DND-41 (cell line): Measurements from ENCODE around the gene KLK2.

ENCODE experiments used
- ATAC-seq: fragments of 200-7000 bp; cut with Tn5 transposase; 3 replicates; pipeline ENCODE4 v1.9.1; 2021; ENCODE audit warnings: low read depth; ENCODE audit not compliant: insufficient read depth
- DNase-seq: peaks from one replicate; pipeline ENCODE4 v3.0.0-alpha.2; 2020
- H2AFZ ChIP-seq: 2 replicates; pipeline ENCODE4 v1.6.0; 2012; ENCODE audit warnings: low read depth, low read length
- H3K27ac ChIP-seq: 2 replicates; pipeline ENCODE4 v1.5.1; 2012; ENCODE audit warnings: low read length, inconsistent platforms
- H3K27me3 ChIP-seq: fragments of 200-600 bp; sonication (generic); 2 replicates; pipeline ENCODE4 v1.6.0; 2012; ENCODE audit warnings: low read length, mild to moderate bottlenecking, inconsistent platforms; ENCODE audit not compliant: insufficient read depth, poor library complexity
- H3K36me3 ChIP-seq: 2 replicates; pipeline ENCODE4 v1.5.1; 2012; ENCODE audit warnings: low read length, inconsistent platforms; ENCODE audit not compliant: insufficient read depth
- H3K4me1 ChIP-seq: 2 replicates; pipeline ENCODE4 v1.5.1; 2012; ENCODE audit warnings: mild to moderate bottlenecking, low read length; ENCODE audit not compliant: insufficient read depth
- H3K4me2 ChIP-seq: 2 replicates; pipeline ENCODE4 v1.6.0; 2012; ENCODE audit warnings: mild to moderate bottlenecking, moderate library complexity, low read length, inconsistent platforms; ENCODE audit not compliant: insufficient read depth
- H3K4me3 ChIP-seq, 2 experiments: fragments of 200-600 bp in 1 of 2; shearing (Covaris generic) in 1 of 2; 2 replicates each; pipeline ENCODE4 v1.5.1; 2012 to 2016; ENCODE audit warnings: inconsistent platforms in 2 of 2, low read length in 2 of 2, mild to moderate bottlenecking in 2 of 2, low read depth in 1 of 2, moderate library complexity in 1 of 2
- H3K79me2 ChIP-seq: 2 replicates; pipeline ENCODE4 v1.6.0; 2012; ENCODE audit warnings: low read length, inconsistent platforms; ENCODE audit not compliant: insufficient read depth
- H3K9ac ChIP-seq: 2 replicates; pipeline ENCODE4 v1.6.0; 2012; ENCODE audit warnings: low read depth, mild to moderate bottlenecking, inconsistent platforms, low read length, moderate library complexity
- H3K9me3 ChIP-seq: 2 replicates; pipeline ENCODE4 v1.5.1; 2012; ENCODE audit warnings: low read length, moderate library complexity, mild to moderate bottlenecking, inconsistent platforms; ENCODE audit not compliant: insufficient read depth, severe bottlenecking
- H4K20me1 ChIP-seq: 2 replicates; pipeline ENCODE4 v1.6.0; 2012; ENCODE audit warnings: low read length; ENCODE audit not compliant: insufficient read depth
- EZH2 ChIP-seq: IDR thresholded peaks from 3 replicates; pipeline ENCODE4 v1.6.1; 2012; ENCODE audit warnings: borderline replicate concordance, low read depth, mild to moderate bottlenecking, moderate library complexity, low read length, inconsistent platforms; ENCODE audit not compliant: severe bottlenecking
- TF ChIP-seq, protein P1 (sequence below): IDR thresholded peaks from 2 replicates; pipeline ENCODE4 v1.5.1; 2012; ENCODE audit warnings: borderline replicate concordance, low read length, moderate library complexity, mild to moderate bottlenecking; ENCODE audit not compliant: poor library complexity, severe bottlenecking; ENCODE audit errors: extremely low read depth

The KLK2 gene

DNA sequence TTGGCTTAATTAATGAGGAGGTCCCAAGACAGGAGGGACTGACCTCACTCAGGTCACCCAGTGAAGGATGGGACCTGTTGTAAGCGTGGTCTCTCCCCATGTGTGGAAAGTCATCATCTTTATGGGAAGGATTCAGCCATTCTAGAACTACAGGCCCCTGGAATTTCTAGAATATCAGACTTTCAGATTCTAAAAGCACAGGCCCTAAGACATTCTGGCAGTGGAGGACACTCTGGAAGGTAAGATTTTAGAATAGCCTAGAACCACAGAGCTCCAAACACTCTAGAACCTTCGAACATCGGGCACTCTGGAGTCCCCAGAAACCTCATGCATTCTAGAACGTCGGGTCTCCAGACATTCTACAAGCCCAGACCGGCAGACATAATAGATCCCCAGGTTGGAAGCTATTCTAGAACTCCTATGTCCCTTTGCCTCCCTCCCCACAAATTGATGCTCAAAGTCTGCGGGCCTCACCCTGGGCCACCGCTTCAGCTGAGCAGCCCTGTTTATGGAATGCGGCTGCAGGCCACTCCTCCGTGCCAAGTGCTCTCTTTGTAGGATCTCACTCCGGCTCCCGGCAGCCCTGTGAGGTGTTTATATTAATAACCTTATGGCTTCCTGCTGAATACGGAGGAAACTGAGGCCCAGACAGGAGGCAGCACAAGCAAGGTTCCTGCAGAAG, 38.0 kb upstream of the KLK2 start:
- H3K4me2 ChIP-seq, result no peak overlapping the region
- H3K79me2 ChIP-seq, result no peaks in the 10 kb centered on the region
- H3K27ac ChIP-seq, result no peak overlapping the region
- no peaks in the 10 kb centered on the region for H3K36me3 ChIP-seq
- H4K20me1 ChIP-seq, result no peaks in the 10 kb centered on the region
- H2AFZ ChIP-seq, result no peak overlapping the region
- ATAC-seq (no peak), DNase-seq (no peak)
- TF ChIP-seq, protein P1, sequence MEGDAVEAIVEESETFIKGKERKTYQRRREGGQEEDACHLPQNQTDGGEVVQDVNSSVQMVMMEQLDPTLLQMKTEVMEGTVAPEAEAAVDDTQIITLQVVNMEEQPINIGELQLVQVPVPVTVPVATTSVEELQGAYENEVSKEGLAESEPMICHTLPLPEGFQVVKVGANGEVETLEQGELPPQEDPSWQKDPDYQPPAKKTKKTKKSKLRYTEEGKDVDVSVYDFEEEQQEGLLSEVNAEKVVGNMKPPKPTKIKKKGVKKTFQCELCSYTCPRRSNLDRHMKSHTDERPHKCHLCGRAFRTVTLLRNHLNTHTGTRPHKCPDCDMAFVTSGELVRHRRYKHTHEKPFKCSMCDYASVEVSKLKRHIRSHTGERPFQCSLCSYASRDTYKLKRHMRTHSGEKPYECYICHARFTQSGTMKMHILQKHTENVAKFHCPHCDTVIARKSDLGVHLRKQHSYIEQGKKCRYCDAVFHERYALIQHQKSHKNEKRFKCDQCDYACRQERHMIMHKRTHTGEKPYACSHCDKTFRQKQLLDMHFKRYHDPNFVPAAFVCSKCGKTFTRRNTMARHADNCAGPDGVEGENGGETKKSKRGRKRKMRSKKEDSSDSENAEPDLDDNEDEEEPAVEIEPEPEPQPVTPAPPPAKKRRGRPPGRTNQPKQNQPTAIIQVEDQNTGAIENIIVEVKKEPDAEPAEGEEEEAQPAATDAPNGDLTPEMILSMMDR, result no peak
- no peak for TF ChIP-seq EZH2
- no peaks in the 10 kb centered on the region for H3K27me3 ChIP-seq
- no peak overlapping the region for H3K4me3 ChIP-seq
- no peaks in the 10 kb centered on the region for H3K9me3 ChIP-seq
- H3K4me1 ChIP-seq, result no peaks in the 10 kb centered on the region
- H3K9ac ChIP-seq, result no peak overlapping the region

DNA sequence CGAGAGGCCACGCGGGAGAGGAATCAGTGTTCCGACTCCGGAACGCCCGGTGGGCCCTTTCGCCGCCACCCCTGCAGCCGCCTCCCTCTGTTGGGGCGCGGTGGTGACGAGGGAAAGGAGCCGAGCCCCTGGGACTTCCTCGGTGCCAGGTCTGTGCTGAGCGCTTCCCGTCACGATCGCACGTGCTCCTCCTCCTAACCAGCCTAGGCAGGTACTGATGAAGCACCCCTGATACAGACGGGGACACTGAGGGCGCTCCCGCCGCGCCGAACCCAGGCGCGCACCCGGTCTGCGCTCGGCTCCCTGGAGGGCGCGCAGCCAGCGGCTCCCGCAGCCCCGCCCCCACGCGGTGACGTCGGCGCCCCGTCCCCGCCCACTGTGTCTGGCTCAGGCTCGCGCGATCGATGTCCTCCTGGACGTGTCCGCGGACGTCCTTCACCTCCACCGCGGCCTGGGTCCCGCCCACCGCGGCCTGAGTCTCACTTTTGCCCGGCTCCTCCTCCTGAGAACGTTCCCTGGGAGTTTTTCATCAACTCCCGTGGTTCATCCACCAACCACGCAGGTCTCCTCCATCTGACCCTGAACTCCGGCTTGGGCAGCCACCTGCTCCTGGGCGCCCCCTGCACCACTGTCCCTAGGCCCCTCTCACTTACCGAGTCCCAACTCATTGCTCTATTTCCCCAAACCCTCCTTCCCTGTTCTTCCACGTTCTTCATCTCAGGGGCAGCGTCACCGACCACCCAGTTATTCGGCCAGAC, 37.3 kb upstream of the KLK2 start:
- no peak for ATAC-seq
- Histone ChIP-seq H3K4me1 (no peaks in the 10 kb centered on the region), H3K4me3 (no peak overlapping the region), H3K9ac (no peak overlapping the region), H3K9me3 (no peaks in the 10 kb centered on the region), H3K36me3 (no peaks in the 10 kb centered on the region), H3K4me2 (no peak overlapping the region), H3K27me3 (no peaks in the 10 kb centered on the region), H3K27ac (no peak overlapping the region), H3K79me2 (no peaks in the 10 kb centered on the region), H4K20me1 (no peaks in the 10 kb centered on the region), H2AFZ (no peak overlapping the region)
- TF ChIP-seq, protein P1, result no peak
- no peak for TF ChIP-seq EZH2
- DNase-seq, result no peak

DNA sequence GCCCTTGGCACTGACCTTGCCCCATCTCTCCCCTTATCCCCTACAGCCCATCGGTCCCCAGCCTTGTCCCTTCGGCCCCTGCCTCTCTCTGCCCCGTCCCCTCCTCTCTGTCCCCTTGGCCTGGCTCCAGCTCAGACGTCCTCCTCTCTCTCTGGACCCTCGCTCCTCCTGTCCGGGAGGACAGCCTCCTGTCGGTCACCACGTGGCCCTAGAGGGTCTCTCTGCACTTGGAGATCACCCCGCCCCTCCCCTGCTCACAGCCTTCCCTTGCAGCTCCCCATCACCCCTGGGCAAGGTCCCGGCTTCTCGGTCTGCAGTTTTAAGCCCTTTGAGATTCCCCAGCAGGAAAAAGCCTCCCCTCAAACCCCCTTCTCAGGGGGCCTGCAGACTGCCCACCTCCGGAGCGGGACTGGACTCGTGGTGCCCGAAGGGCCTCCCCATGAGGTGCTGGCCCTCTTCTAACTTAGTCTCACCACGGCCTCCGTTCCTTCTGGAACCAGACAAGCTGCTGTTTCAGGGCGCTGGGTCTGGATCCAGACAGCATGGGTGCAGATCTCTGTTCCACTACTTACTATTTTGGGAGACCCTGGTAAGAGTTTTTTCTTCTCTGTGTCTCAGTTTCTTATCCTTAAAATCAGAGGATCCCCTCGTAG, 36.6 kb upstream of the KLK2 start:
- DNase-seq (no peak), ATAC-seq (no peak)
- H3K79me2 ChIP-seq, result no peaks in the 10 kb centered on the region
- no peak overlapping the region for H3K4me3 ChIP-seq
- H3K36me3 ChIP-seq, result no peaks in the 10 kb centered on the region
- no peaks in the 10 kb centered on the region for H4K20me1 ChIP-seq
- H3K27me3 ChIP-seq, result no peaks in the 10 kb centered on the region
- H3K9ac ChIP-seq, result no peak overlapping the region
- no peak overlapping the region for H2AFZ ChIP-seq
- TF ChIP-seq, protein P1, result no peak
- no peak for TF ChIP-seq EZH2
- no peaks in the 10 kb centered on the region for H3K4me1 ChIP-seq
- no peak overlapping the region for H3K4me2 ChIP-seq
- H3K9me3 ChIP-seq, result no peaks in the 10 kb centered on the region
- H3K27ac ChIP-seq, result no peak overlapping the region
